OCI-LY3 (cell line): ENCODE measurements around the gene ITGA2.
A peak's percentile ranks its signal among the peaks of the same experiment; 100 is the strongest.

Source experiments
- H2AFZ ChIP-seq: fragments of 200-600, 300-600 bp; shearing (Covaris generic); 2 replicates; pipeline ENCODE4 v1.6.0; 2014; ENCODE audit warnings: antibody characterized with exemption, low read depth, low read length
- H3K27ac ChIP-seq: fragments of 200-600, 300-600 bp; sonication (generic); 2 replicates; pipeline ENCODE4 v1.5.1; 2014; ENCODE audit warnings: mild to moderate bottlenecking, low read length, moderate library complexity, mixed read lengths
- H3K27me3 ChIP-seq: fragments of 200-600, 300-600 bp; sonication (generic); 2 replicates; pipeline ENCODE4 v1.6.1; 2014; ENCODE audit warnings: low read depth, low read length, mixed read lengths
- H3K36me3 ChIP-seq: fragments of 200-600, 300-600 bp; sonication (generic); replicated peaks from 2 replicates; pipeline ENCODE3; 2014; ENCODE audit warnings: low read depth, low read length, mixed read lengths
- H3K4me1 ChIP-seq: fragments of 300-600, 200-600 bp; sonication (generic); 2 replicates; pipeline ENCODE4 v1.6.1; 2014; ENCODE audit warnings: low read length, mixed read lengths
- H3K4me2 ChIP-seq: fragments of 200-600, 300-600 bp; sonication (generic); 2 replicates; pipeline ENCODE4 v1.6.1; 2014; ENCODE audit warnings: low read length, mixed read lengths
- H3K4me3 ChIP-seq: fragments of 300-600, 200-600 bp; sonication (generic); 2 replicates; pipeline ENCODE4 v1.5.1; 2014; ENCODE audit warnings: antibody characterized with exemption, mild to moderate bottlenecking, low read length, moderate library complexity
- H3K79me2 ChIP-seq: fragments of 300-600, 200-600 bp; shearing (Covaris generic); 2 replicates; pipeline ENCODE4 v1.6.1; 2014; ENCODE audit warnings: mild to moderate bottlenecking, low read length, mixed read lengths
- H3K9ac ChIP-seq: fragments of 300-600, 200-600 bp; shearing (Covaris generic); 2 replicates; pipeline ENCODE4 v1.6.0; 2014; ENCODE audit warnings: mild to moderate bottlenecking, low read length, moderate library complexity
- H3K9me3 ChIP-seq: fragments of 200-600, 300-600 bp; shearing (Covaris generic); 2 replicates; pipeline ENCODE4 v1.6.1; 2014; ENCODE audit warnings: low read length, mixed read lengths; ENCODE audit not compliant: insufficient read depth
- H4K20me1 ChIP-seq: fragments of 200-600, 300-600 bp; sonication (generic); 2 replicates; pipeline ENCODE4 v1.6.1; 2016; ENCODE audit warnings: low read length, mixed read lengths; ENCODE audit not compliant: insufficient read depth
- CTCF ChIP-seq: fragments of 200-600, 300-600 bp; sonication (generic); IDR thresholded peaks from 2 replicates; pipeline ENCODE4 v1.5.1; 2014; ENCODE audit warnings: antibody characterized with exemption, low read length, low read depth
- EZH2phosphoT487 ChIP-seq: fragments of 200-600 bp; shearing (Covaris generic); IDR thresholded peaks from 2 replicates; pipeline ENCODE4 v1.6.1; 2018; ENCODE audit warnings: antibody characterized with exemption, mixed run types, low read depth

ITGA2 gene

GRCh38 chr5:53039855-53040254 is 50.7 kb downstream of the ITGA2 start:
- Histone ChIP-seq H3K36me3 (peaks cover 6% of the 10 kb centered on the region), H4K20me1 (no peaks in the 10 kb centered on the region), H2AFZ (no peak overlapping the region), H3K79me2 (peaks cover 5% of the 10 kb centered on the region; the same call in 1 of the 2 replicates), H3K27ac (no peak overlapping the region), H3K4me3 (no peak overlapping the region), H3K4me1 (peaks cover 49% of the 10 kb centered on the region), H3K27me3 (no peaks in the 10 kb centered on the region), H3K9ac (no peak overlapping the region), H3K9me3 (no peaks in the 10 kb centered on the region), H3K4me2 (peak overlapping the region; percentile 16)
- TF ChIP-seq CTCF: no peak
- TF ChIP-seq EZH2phosphoT487: no peak

- TF ChIP-seq EZH2phosphoT487 (no peak), CTCF (no peak)
- H3K4me2 ChIP-seq: peak overlapping the region; percentile 55
- H3K9me3 ChIP-seq: no peaks in the 10 kb centered on the region
- no peaks in the 10 kb centered on the region for H3K27me3 ChIP-seq
- H2AFZ ChIP-seq: no peak overlapping the region
- peaks cover 5% of the 10 kb centered on the region; the same call in 1 of the 2 replicates for H3K79me2 ChIP-seq
- H3K4me3 ChIP-seq: peak overlapping the region; percentile 28
- H4K20me1 ChIP-seq: no peaks in the 10 kb centered on the region
- peaks cover 55% of the 10 kb centered on the region for H3K4me1 ChIP-seq
- peak overlapping the region; percentile 22 for H3K27ac ChIP-seq
- H3K9ac ChIP-seq: peak overlapping the region; percentile 19; the same call in 1 of the 2 replicates
- H3K36me3 ChIP-seq: peaks cover 6% of the 10 kb centered on the region
Measured at GRCh38 chr5:53041071-53041692, 52.0 kb downstream of the ITGA2 start.

- Histone ChIP-seq H2AFZ (no peak overlapping the region), H3K79me2 (peaks cover 5% of the 10 kb centered on the region; the same call in 1 of the 2 replicates), H3K4me2 (peak overlapping the region; percentile 55), H3K4me1 (peaks cover 60% of the 10 kb centered on the region), H3K9me3 (no peaks in the 10 kb centered on the region), H3K36me3 (peaks cover 6% of the 10 kb centered on the region), H3K27me3 (no peaks in the 10 kb centered on the region), H3K27ac (peak overlapping the region; percentile 22), H3K9ac (0 out of 2 replicates have a peak overlapping the region, but pooled peaks have one; percentile 19), H3K4me3 (0 out of 2 replicates have a peak overlapping the region, but pooled peaks have one; percentile 28), H4K20me1 (no peaks in the 10 kb centered on the region)
- TF ChIP-seq CTCF (no peak), EZH2phosphoT487 (no peak)
Measured at GRCh38 chr5:53041740-53042139, 52.6 kb downstream of the ITGA2 start.

DNA sequence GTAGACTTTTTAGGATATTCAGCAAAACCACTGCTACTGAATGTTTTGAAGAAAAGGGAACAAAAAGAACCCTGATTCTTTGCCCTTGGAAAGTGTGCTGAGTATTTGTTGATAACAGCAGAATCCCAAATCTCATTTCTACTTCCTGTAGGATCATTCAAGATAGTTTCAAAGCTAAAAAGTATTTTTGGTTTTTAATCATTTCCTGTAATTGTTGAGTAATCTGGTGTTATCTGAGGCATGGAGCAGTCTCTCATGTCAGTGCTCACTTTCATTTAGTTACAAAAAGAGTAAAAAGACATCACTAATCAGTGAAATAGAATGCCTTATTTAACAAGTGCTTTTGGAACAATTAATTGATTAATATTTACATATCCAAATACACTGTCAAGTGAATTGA is 56.1 kb downstream of the ITGA2 start:
- Histone ChIP-seq H3K4me2 (peak overlapping the region; percentile 23; the same call in 1 of the 2 replicates), H3K9ac (no peak overlapping the region), H3K27me3 (no peaks in the 10 kb centered on the region), H3K9me3 (no peaks in the 10 kb centered on the region), H3K4me3 (no peak overlapping the region), H4K20me1 (no peaks in the 10 kb centered on the region), H2AFZ (no peak overlapping the region), H3K4me1 (peaks cover 76% of the 10 kb centered on the region), H3K36me3 (peaks cover 11% of the 10 kb centered on the region), H3K79me2 (no peaks in the 10 kb centered on the region), H3K27ac (no peak overlapping the region)
- TF ChIP-seq CTCF: no peak
- TF ChIP-seq EZH2phosphoT487: no peak
